Activated T-helper 1 cell treated with Interleukin-2 at 50 U/mL for 16 hours (primary cell): ENCODE measurements around the gene ZBTB26.

ENCODE experiments used
- DNase-seq: peaks from one replicate; pipeline ENCODE4 v3.0.0-alpha.2; 2020; ENCODE audit warnings: low read depth

Gene ZBTB26

GRCh38 chr9:122931226-122932121 is at the start of gene ZBTB26:
ZBTB26 (minus strand) TSS chr9:122931512; CDS start chr9:122919934, 11,578 bp downstream.
- peak; percentile 79 for DNase-seq

- no peak for DNase-seq
Measured at GRCh38 chr9:122978601-122979000, 47.3 kb upstream of the ZBTB26 start.

GRCh38 chr9:122975196-122975595 is 43.9 kb upstream of the ZBTB26 start:
- no peak for DNase-seq

GRCh38 chr9:122961139-122961538 is 29.8 kb upstream of the ZBTB26 start:
- DNase-seq: no peak

- DNase-seq: no peak
Measured at GRCh38 chr9:122955961-122956360, 24.6 kb upstream of the ZBTB26 start.

GRCh38 chr9:122954253-122954691 is 23.0 kb upstream of the ZBTB26 start:
- no peak for DNase-seq

GRCh38 chr9:122951056-122951455 is 19.7 kb upstream of the ZBTB26 start:
- DNase-seq: no peak

GRCh38 chr9:122950263-122950662 is 19.0 kb upstream of the ZBTB26 start:
- no peak for DNase-seq

- DNase-seq: no peak
Measured at GRCh38 chr9:122949696-122950095, 18.4 kb upstream of the ZBTB26 start.

GRCh38 chr9:122948313-122948712 is 17.0 kb upstream of the ZBTB26 start:
- no peak for DNase-seq

GRCh38 chr9:122946461-122947005 is 15.2 kb upstream of the ZBTB26 start:
- no peak for DNase-seq

- DNase-seq: no peak
Measured at GRCh38 chr9:122944960-122945888, 13.9 kb upstream of the ZBTB26 start.

- no peak for DNase-seq
Measured at GRCh38 chr9:122941582-122942234, 10.4 kb upstream of the ZBTB26 start.

GRCh38 chr9:122940749-122941581 is 9.7 kb upstream of the ZBTB26 start, which contains the start of gene RABGAP1:
RABGAP1 (plus strand) TSS chr9:122941020; CDS start chr9:122957060, 16,040 bp downstream.
- peak; percentile 98 for DNase-seq

- DNase-seq: no peak
Measured at GRCh38 chr9:122940454-122940748, 9.1 kb upstream of the ZBTB26 start.

- DNase-seq: no peak
Measured at GRCh38 chr9:122939601-122940000, 8.3 kb upstream of the ZBTB26 start.

- DNase-seq: no peak
Measured at GRCh38 chr9:122936883-122937282, 5.6 kb upstream of the ZBTB26 start.

GRCh38 chr9:122936464-122936863 is 5.2 kb upstream of the ZBTB26 start:
- no peak for DNase-seq

- DNase-seq: no peak
Measured at GRCh38 chr9:122930541-122931225, 629 bp downstream of the ZBTB26 start.

GRCh38 chr9:122929796-122930354 is 1.4 kb downstream of the ZBTB26 start:
- DNase-seq: no peak
